ENCODE results near the gene HIKESHI.
A peak's percentile ranks its signal among the peaks of the same experiment; 100 is the strongest.

Gene HIKESHI

GRCh38 chr11:86395061-86395551 lies 93.1 kb downstream of the HIKESHI start:
- H3K4me3 ChIP-seq (ENCODE audit: control insufficient read depth, low read depth, low read length) = no peak overlapping the region
- TF ChIP-seq, protein P1, sequence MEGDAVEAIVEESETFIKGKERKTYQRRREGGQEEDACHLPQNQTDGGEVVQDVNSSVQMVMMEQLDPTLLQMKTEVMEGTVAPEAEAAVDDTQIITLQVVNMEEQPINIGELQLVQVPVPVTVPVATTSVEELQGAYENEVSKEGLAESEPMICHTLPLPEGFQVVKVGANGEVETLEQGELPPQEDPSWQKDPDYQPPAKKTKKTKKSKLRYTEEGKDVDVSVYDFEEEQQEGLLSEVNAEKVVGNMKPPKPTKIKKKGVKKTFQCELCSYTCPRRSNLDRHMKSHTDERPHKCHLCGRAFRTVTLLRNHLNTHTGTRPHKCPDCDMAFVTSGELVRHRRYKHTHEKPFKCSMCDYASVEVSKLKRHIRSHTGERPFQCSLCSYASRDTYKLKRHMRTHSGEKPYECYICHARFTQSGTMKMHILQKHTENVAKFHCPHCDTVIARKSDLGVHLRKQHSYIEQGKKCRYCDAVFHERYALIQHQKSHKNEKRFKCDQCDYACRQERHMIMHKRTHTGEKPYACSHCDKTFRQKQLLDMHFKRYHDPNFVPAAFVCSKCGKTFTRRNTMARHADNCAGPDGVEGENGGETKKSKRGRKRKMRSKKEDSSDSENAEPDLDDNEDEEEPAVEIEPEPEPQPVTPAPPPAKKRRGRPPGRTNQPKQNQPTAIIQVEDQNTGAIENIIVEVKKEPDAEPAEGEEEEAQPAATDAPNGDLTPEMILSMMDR (conservative IDR thresholded peaks at IDR 0.05; ENCODE audit: control insufficient read depth, insufficient read depth, low read depth, low read length) = no peak
- DNase-seq (ENCODE audit: low read depth) = peak; percentile 11

All from fibroblast of mammary gland (primary cell).